GM12878 (cell line): ENCODE data around the gene DOCK2. TPM values are rescaled to one million over a fixed set of nuclear protein-coding genes. Genes with fewer than 3 reads are reported as not detected.
A peak's percentile ranks its signal among the peaks of the same experiment; 100 is the strongest.

Experiments used
- ATAC-seq: fragments of 200-7000 bp; cut with Tn5 transposase; 3 replicates; pipeline ENCODE4 v1.9.1; 2020; ENCODE audit warnings: mild to moderate bottlenecking, moderate library complexity
- BruUV-seq: library from RNA; stranded (reverse); fragments of 400-500 nt; replicated peaks from 2 replicates; lab custom pipeline; 2021; lab: Mats Ljungman, UMichigan
- CTCF ChIA-PET: fragments of 300-600 bp; sonication (Branson Sonifier 250); formaldehyde crosslinking; extraction: SDS; loops from one replicate; lab custom pipeline; 2021; ENCODE audit warnings: inconsistent platforms; lab: Yijun Ruan, JAX
- POLR2A ChIA-PET: fragments of 350-600 bp; formaldehyde crosslinking; extraction: SDS; loops from one replicate; lab custom pipeline; 2021; ENCODE audit warnings: inconsistent platforms; lab: Charles Lee
- RAD21 ChIA-PET: fragments of 300-600 bp; sonication (Branson Sonifier 250); formaldehyde crosslinking; loops from one replicate; lab custom pipeline; 2023; ENCODE audit warnings: antibody characterized with exemption; ENCODE audit not compliant: unreplicated experiment; lab: Charles Lee
- SMC1A ChIA-PET: fragments of 300-600 bp; sonication (Branson Sonifier 250); formaldehyde crosslinking; loops from one replicate; lab custom pipeline; 2023; ENCODE audit not compliant: unreplicated experiment, uncharacterized antibody; lab: Charles Lee
- DNase-seq: peaks from one replicate; pipeline ENCODE4 v3.0.0-alpha.2; 2011; ENCODE audit warnings: low read depth, low spot score
- FAIRE-seq: peaks from 3 replicates; lab custom pipeline; 2011; peaks lifted over from hg19 to GRCh38; lab: Jason Lieb, UNC
- H2AFZ ChIP-seq: 2 replicates; pipeline ENCODE4 v1.6.0; 2011; ENCODE audit warnings: low read depth, low read length, control low read depth; ENCODE audit not compliant: control insufficient read depth
- H3K27ac ChIP-seq: 2 replicates; pipeline ENCODE4 v1.5.1; 2011; ENCODE audit warnings: control low read depth; ENCODE audit not compliant: control insufficient read depth, insufficient read depth
- H3K27me3 ChIP-seq, 2 experiments: replicated peaks in 1 of 2; 2 replicates each; pipeline versions ENCODE4 v1.6.0 to v1.6.1; 2011; ENCODE audit warnings: low read length in 1 of 2; ENCODE audit not compliant: control insufficient read depth in 2 of 2, insufficient read depth in 2 of 2
- H3K36me3 ChIP-seq, 2 experiments: 2 replicates each; pipeline ENCODE4 v1.5.1; 2011; ENCODE audit warnings: low read length in 1 of 2; ENCODE audit not compliant: control insufficient read depth in 2 of 2, insufficient read depth in 2 of 2
- H3K4me1 ChIP-seq: 2 replicates; pipeline ENCODE4 v1.6.1; 2011; ENCODE audit warnings: mild to moderate bottlenecking, low read length, moderate library complexity, mixed read lengths; ENCODE audit not compliant: control insufficient read depth, insufficient read depth
- H3K4me2 ChIP-seq: 2 replicates; pipeline ENCODE4 v1.6.0; 2011; ENCODE audit warnings: control low read depth; ENCODE audit not compliant: control insufficient read depth, insufficient read depth
- H3K4me3 ChIP-seq: fragments of 200-600 bp; sonication (generic); 2 replicates; pipeline ENCODE4 v1.5.1; 2016
- H3K79me2 ChIP-seq: 2 replicates; pipeline ENCODE4 v1.6.0; 2011; ENCODE audit warnings: low read length; ENCODE audit not compliant: control insufficient read depth, insufficient read depth
- H3K9ac ChIP-seq: 2 replicates; pipeline ENCODE4 v1.8.0; 2011; ENCODE audit warnings: low read length, control low read depth, mixed read lengths; ENCODE audit not compliant: control insufficient read depth, insufficient read depth
- H3K9me3 ChIP-seq: replicated peaks from 3 replicates; pipeline ENCODE4 v1.5.1; 2011; ENCODE audit warnings: mild to moderate bottlenecking, low read length; ENCODE audit not compliant: control insufficient read depth, insufficient read depth
- H4K20me1 ChIP-seq: 2 replicates; pipeline ENCODE4 v1.6.0; 2011; ENCODE audit not compliant: control insufficient read depth, insufficient read depth
- BCLAF1 ChIP-seq: fragments of 450-650 bp; IDR thresholded peaks from 2 replicates; pipeline ENCODE4 v1.6.1; 2017; ENCODE audit warnings: antibody characterized with exemption, mild to moderate bottlenecking, moderate library complexity
- CREM ChIP-seq: IDR thresholded peaks from 2 replicates; pipeline ENCODE4 v1.6.1; 2014; ENCODE audit warnings: antibody characterized with exemption, low read depth
- GABPA ChIP-seq: IDR thresholded peaks from 2 replicates; pipeline ENCODE4 v1.6.1; 2014; ENCODE audit warnings: antibody characterized with exemption, low read depth, mild to moderate bottlenecking, inconsistent platforms
- JUNB ChIP-seq: IDR thresholded peaks from 2 replicates; pipeline ENCODE4 v1.6.1; 2016; ENCODE audit warnings: antibody characterized with exemption, mild to moderate bottlenecking
- PKNOX1 ChIP-seq: fragments of 450-650 bp; IDR thresholded peaks from 2 replicates; pipeline ENCODE4 v1.6.1; 2016; ENCODE audit warnings: mild to moderate bottlenecking
- POLR2AphosphoS2 ChIP-seq: IDR thresholded peaks from 2 replicates; pipeline ENCODE4 v1.6.1; 2011; ENCODE audit warnings: low read depth, mild to moderate bottlenecking, low read length, improper control_type of control experiment, moderate library complexity
- POLR2AphosphoS5 ChIP-seq: IDR thresholded peaks from 2 replicates; pipeline ENCODE4 v1.6.1; 2011; ENCODE audit warnings: mild to moderate bottlenecking, low read length, inconsistent platforms
- SRF ChIP-seq, 2 experiments: IDR thresholded peaks; 2 replicates each; pipeline ENCODE4 v1.6.1; 2011; ENCODE audit warnings: low read depth in 2 of 2, low read length in 2 of 2, mild to moderate bottlenecking in 1 of 2, moderate library complexity in 1 of 2
- TCF3 ChIP-seq: IDR thresholded peaks from 2 replicates; pipeline ENCODE4 v1.6.1; 2012; ENCODE audit warnings: low read depth, mild to moderate bottlenecking, low read length, borderline replicate concordance; ENCODE audit not compliant: insufficient read depth
- YY1 ChIP-seq: IDR thresholded peaks from 2 replicates; pipeline ENCODE4 v1.6.1; 2011; ENCODE audit warnings: low read depth, mild to moderate bottlenecking, low read length
- ZBTB4 ChIP-seq: fragments of 450-650 bp; formaldehyde crosslinking; IDR thresholded peaks from 2 replicates; pipeline ENCODE4 v1.4.0; 2022; ENCODE audit warnings: mild to moderate bottlenecking, moderate library complexity
- WGBS: methylation state at CpG from one replicate; pipeline ENCODE4 v1.1.6; 2016; ENCODE audit warnings: low lambda C conversion rate; ENCODE audit not compliant: insufficient replicate concordance, insufficient coverage; ENCODE audit errors: missing lambda C conversion rate; 5-methylcytosine and 5-hydroxymethylcytosine counted together
- in situ Hi-C: fragments of 300-500 bp; cut with MboI; formaldehyde crosslinking; loops from 9 replicates; pipeline ENCODE4 v1.14.3; 2018; ENCODE audit warnings: mixed read lengths
- intact Hi-C: fragments of 100-400 bp; cut with micrococcal nuclease; formaldehyde crosslinking; loops from one replicate; pipeline ENCODE4 v1.14.2; 2022; ENCODE audit not compliant: unreplicated experiment
- polyA plus RNA-seq, 11 experiments: library from polyadenylated mRNA; depleted of rRNA in 4 of 11; unstranded in 6 of 11; stranded (reverse) in 5 of 11; fragments of >200 nt; fragmentation: Nextera tagmentation in 4 of 11; fragmentation: Illumina TruSeq in 1 of 11; extraction: Ambion mirVana in 4 of 11; extraction: Trizol in 1 of 11; gene quantifications; 1 replicate in 1 of 11; 2 replicates in 10 of 11; pipeline versions ENCODE4 v1.2.1 to v1.2.3, GENCODE V29; 2011 to 2016; ENCODE audit warnings: inconsistent platforms in 2 of 11, missing spikeins in 2 of 11, low read depth in 1 of 11
- total RNA-seq, 4 experiments: library from RNA; depleted of rRNA in 3 of 4; stranded (reverse); fragments of >200 nt in 3 of 4; fragmentation: Illumina TruSeq in 1 of 4; extraction: Trizol in 1 of 4; gene quantifications; 2 replicates each; pipeline versions ENCODE4 v1.2.1 to v1.2.3, GENCODE V29; 2013 to 2021

Gene DOCK2
- total and polyA plus RNA-seq, 10 of the 15 experiments (the other 5 are each of a cell fraction or from before 2014, with no cell fraction given): 34.2 to 192 (median 118) TPM

GRCh38 chr5:169686137-169686536 is 49.1 kb downstream of the DOCK2 start:
- 0 out of 2 replicates have a peak overlapping the region, but pooled peaks have one; percentile 15 for H3K27ac ChIP-seq
- H3K9me3 ChIP-seq: no peaks in the 10 kb centered on the region
- H2AFZ ChIP-seq: no peak overlapping the region
- no peak overlapping the region for H3K9ac ChIP-seq
- H3K36me3 ChIP-seq: peaks cover 27 to 58% of the 10 kb centered on the region in 2 experiments
- intact Hi-C loops (no loop called here), in situ Hi-C loops (no loop called here)
- no TSS peak for BruUV-seq
- H3K4me3 ChIP-seq: no peak overlapping the region
- ChIA-PET RAD21 (interaction anchor here (0.6 kb wide), 1 partner anchor 21 kb away, joined by 3 read pairs; no protein-coding TSS in a partner anchor), POLR2A (interaction anchor here (0.6 kb wide), 1 partner anchor 188 kb away, joined by 3 read pairs; no protein-coding TSS in a partner anchor), SMC1A (interaction anchor here (1.2 to 2.0 kb wide), 2 partner anchors 11 to 103 kb away, joined by 4 to 5 read pairs; partner anchors contain the start of gene SPDL1), CTCF (interaction anchor here (1.4 to 1.9 kb wide), 2 partner anchors 8 to 294 kb away, joined by 3 to 5 read pairs; partner anchors contain the start of gene INSYN2B)
- no peaks in the 10 kb centered on the region for H4K20me1 ChIP-seq
- DNase-seq: no peak
- FAIRE-seq: no peak
- H3K27me3 ChIP-seq: no peaks in the 10 kb centered on the region
- peaks cover 2% of the 10 kb centered on the region; the same call in 1 of the 2 replicates for H3K4me1 ChIP-seq
- H3K4me2 ChIP-seq: no peak overlapping the region
- peak; percentile 80 for ATAC-seq
- no peaks in the 10 kb centered on the region for H3K79me2 ChIP-seq
- WGBS: 0% methylated on average over 5 of the region's 5 CpGs
- TF ChIP-seq PKNOX1: peak; percentile 36; the same call in 1 of the 2 replicates
- no peak for TF ChIP-seq BCLAF1
- TF ChIP-seq POLR2AphosphoS5: 0 out of 2 replicates have a peak, but pooled peaks have one; percentile 23
- no peak for TF ChIP-seq CREM
- no peak for TF ChIP-seq ZBTB4
- TF ChIP-seq POLR2AphosphoS2: no peak
- 0 out of 2 replicates have a peak, but pooled peaks have one; percentile 62 for TF ChIP-seq TCF3
- TF ChIP-seq GABPA: no peak
- TF ChIP-seq SRF (IDR thresholded peaks at IDR 0.05; ENCODE audit: low read depth in 2 of 2, low read length in 2 of 2): no peak
- TF ChIP-seq JUNB: no peak
- TF ChIP-seq YY1: no peak
